Psoas muscle (tissue), 8 donors: ENCODE measurements around the gene SUMF1. TPM values are rescaled to one million over a fixed set of nuclear protein-coding genes. Genes with fewer than 3 reads are reported as not detected.

Experiments used
- ATAC-seq, 4 donors: fragments of 200-7000 bp; cut with Tn5 transposase; one replicate each; pipeline ENCODE4 v1.9.1; 2020; ENCODE audit warnings: moderate library complexity in 3 of 4, mild to moderate bottlenecking in 2 of 4
- DNase-seq, 2 donors: peaks; one replicate each; pipeline ENCODE4 v3.0.0-alpha.2; 2020
- H3K27ac ChIP-seq: fragments of 200-600 bp; one replicate; pipeline ENCODE4 v1.8.0; 2022
- H3K27me3 ChIP-seq, 3 donors: fragments of 200-600 bp in 1 of 3; one replicate each; pipeline versions ENCODE4 v1.6.1 to v1.8.0; 2013 to 2022; ENCODE audit warnings: low read length in 2 of 3, mild to moderate bottlenecking in 2 of 3, moderate library complexity in 1 of 3; ENCODE audit not compliant: insufficient read depth in 3 of 3
- H3K36me3 ChIP-seq, 2 donors: fragments of 200-600 bp in 1 of 2; one replicate each; pipeline versions ENCODE4 v1.6.1 to v1.8.0; 2013 to 2022; ENCODE audit warnings: low read depth in 1 of 2, mild to moderate bottlenecking in 1 of 2, moderate library complexity in 1 of 2; ENCODE audit not compliant: insufficient read depth in 1 of 2
- H3K4me1 ChIP-seq: fragments of 200-600 bp; one replicate; pipeline ENCODE4 v1.8.0; 2022
- H3K4me3 ChIP-seq: fragments of 200-600 bp; one replicate; pipeline ENCODE4 v1.8.0; 2022; ENCODE audit warnings: mild to moderate bottlenecking
- H3K9me3 ChIP-seq: fragments of 200-600 bp; one replicate; pipeline ENCODE4 v1.8.0; 2022
- whole genome bisulfite sequencing, 3 donors: extraction: QIAGEN DNeasy Blood & Tissue Kit; methylation state at CpG; one replicate each; pipeline versions ENCODE4 v1.1.6 to v1.1.7; 2013; 5-methylcytosine and 5-hydroxymethylcytosine counted together
- intact Hi-C, 2 donors: fragments of 100-400 bp; cut with DNase I; formaldehyde crosslinking; loops; one replicate each; pipeline versions ENCODE4 v1.11.0 to v1.14.2; 2022
- polyA plus RNA-seq, 3 donors: library from polyadenylated mRNA; stranded (reverse); fragments of 200-250 nt; gene quantifications; one replicate each; pipeline ENCODE4 v1.2.3, GENCODE V29; 2013
- total RNA-seq, 4 donors: library from RNA; stranded (reverse); fragmentation: NEBNext Ultra II Directional in 2 of 4; extraction: Animal tissue kit (Norgen Biotek cat#: 25700) in 2 of 4; gene quantifications; one replicate each; pipeline versions ENCODE4 v1.2.1 to v1.2.4, GENCODE V29; 2021 to 2023
- TF ChIP-seq, protein P1 (sequence below): fragments of 200-600 bp; IDR thresholded peaks from one replicate; pipeline ENCODE4 v1.8.0; 2022; ENCODE audit warnings: antibody characterized with exemption
- donor health status: healthy with polysubstance abuse.
- donor health status: DM: no; HTN: no; CAD: no; lungs with moderate emphysema.
- donor health status: Bipolar disorder and iron deficiency.
- donor health status: healthy.
- donor health status: DM: yes; HTN: yes; CAD: no.
- donor health status: DM: no; HTN: no; CAD: no.
- donor health status: DM: no; HTN: no; CAD: no.
- donor health status: DM: yes; HTN: yes; CAD: no.

SUMF1 gene
- total and polyA plus RNA-seq, 7 donors: 3.0 to 7.6 (median 5.0) TPM

- no peaks in the 10 kb centered on the region for H3K4me1 ChIP-seq
- H3K9me3 ChIP-seq: no peaks in the 10 kb centered on the region
- TF ChIP-seq, protein P1, sequence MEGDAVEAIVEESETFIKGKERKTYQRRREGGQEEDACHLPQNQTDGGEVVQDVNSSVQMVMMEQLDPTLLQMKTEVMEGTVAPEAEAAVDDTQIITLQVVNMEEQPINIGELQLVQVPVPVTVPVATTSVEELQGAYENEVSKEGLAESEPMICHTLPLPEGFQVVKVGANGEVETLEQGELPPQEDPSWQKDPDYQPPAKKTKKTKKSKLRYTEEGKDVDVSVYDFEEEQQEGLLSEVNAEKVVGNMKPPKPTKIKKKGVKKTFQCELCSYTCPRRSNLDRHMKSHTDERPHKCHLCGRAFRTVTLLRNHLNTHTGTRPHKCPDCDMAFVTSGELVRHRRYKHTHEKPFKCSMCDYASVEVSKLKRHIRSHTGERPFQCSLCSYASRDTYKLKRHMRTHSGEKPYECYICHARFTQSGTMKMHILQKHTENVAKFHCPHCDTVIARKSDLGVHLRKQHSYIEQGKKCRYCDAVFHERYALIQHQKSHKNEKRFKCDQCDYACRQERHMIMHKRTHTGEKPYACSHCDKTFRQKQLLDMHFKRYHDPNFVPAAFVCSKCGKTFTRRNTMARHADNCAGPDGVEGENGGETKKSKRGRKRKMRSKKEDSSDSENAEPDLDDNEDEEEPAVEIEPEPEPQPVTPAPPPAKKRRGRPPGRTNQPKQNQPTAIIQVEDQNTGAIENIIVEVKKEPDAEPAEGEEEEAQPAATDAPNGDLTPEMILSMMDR: no peak
- 76 to 82% (median 79%) methylated on average over 4 of the region's 4 CpGs for WGBS, 3 donors
- H3K36me3 ChIP-seq: peaks cover 2 to 42% of the 10 kb centered on the region in 2 donors
- ATAC-seq: no peak
- no peak for DNase-seq
- H3K4me3 ChIP-seq: no peak overlapping the region
- no peaks in the 10 kb centered on the region for H3K27me3 ChIP-seq
- H3K27ac ChIP-seq: no peak overlapping the region
- intact Hi-C loops: no loop called here
Observed at GRCh38 chr3:4406746-4407568, 60.1 kb downstream of the SUMF1 start.

- H3K27me3 ChIP-seq: no peaks in the 10 kb centered on the region
- 85 to 95% (median 88%) methylated on average over 2 of the region's 2 CpGs for WGBS, 3 donors
Observed at GRCh38 chr3:4404881-4405280, 62.2 kb downstream of the SUMF1 start.

DNA sequence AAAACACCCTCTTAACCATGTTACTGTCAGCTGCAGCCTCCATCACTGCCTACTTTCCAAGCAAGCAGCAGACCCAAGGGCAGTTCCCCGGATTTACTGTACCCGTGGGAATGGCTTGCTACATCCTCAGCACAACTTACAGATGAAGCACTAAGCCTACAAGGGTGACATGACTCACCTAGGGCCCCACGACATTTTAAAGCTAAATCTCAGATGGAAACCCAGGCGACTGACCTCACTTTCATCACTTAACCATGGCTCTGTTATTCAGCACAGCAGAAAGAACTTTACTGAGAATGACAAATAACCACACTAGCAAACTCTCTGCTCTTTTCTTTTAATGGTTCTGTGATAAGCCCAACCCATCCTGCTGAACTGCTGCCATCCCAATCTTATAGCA lies 65.6 kb downstream of the SUMF1 start:
- H3K27ac ChIP-seq: no peak overlapping the region
- peaks cover 2 to 10% of the 10 kb centered on the region in 2 donors for H3K36me3 ChIP-seq
- intact Hi-C loops: no loop called here
- DNase-seq: no peak
- no peaks in the 10 kb centered on the region for H3K27me3 ChIP-seq
- no peaks in the 10 kb centered on the region for H3K9me3 ChIP-seq
- H3K4me3 ChIP-seq: no peak overlapping the region
- TF ChIP-seq, protein P1: no peak
- H3K4me1 ChIP-seq: peaks cover 3% of the 10 kb centered on the region
- WGBS, 3 donors: 73 to 91% (median 87%) methylated on average over 4 of the region's 4 CpGs
- no peak for ATAC-seq

More at GRCh38 chr3:4404881-4405280, 62.2 kb downstream of the SUMF1 start:
- no peak overlapping the region for H3K27ac ChIP-seq
- DNase-seq: no peak
- H3K36me3 ChIP-seq: peaks cover 2 to 28% of the 10 kb centered on the region in 2 donors
- H3K4me3 ChIP-seq: no peak overlapping the region
- TF ChIP-seq, protein P1: no peak
- no peaks in the 10 kb centered on the region for H3K9me3 ChIP-seq
- intact Hi-C loops: no loop called here
- ATAC-seq: no peak
- H3K4me1 ChIP-seq: no peaks in the 10 kb centered on the region

- no peak for DNase-seq
- H3K36me3 ChIP-seq: peaks cover 2 to 10% of the 10 kb centered on the region in 2 donors
- TF ChIP-seq, protein P1: no peak
Observed at GRCh38 chr3:4399476-4399875, 67.6 kb downstream of the SUMF1 start.

More at GRCh38 chr3:4399476-4399875, 67.6 kb downstream of the SUMF1 start:
- Histone ChIP-seq H3K4me1 (peaks cover 3% of the 10 kb centered on the region), H3K27ac (no peak overlapping the region), H3K4me3 (no peak overlapping the region), H3K9me3 (no peaks in the 10 kb centered on the region), H3K27me3 (no peaks in the 10 kb centered on the region)
- WGBS, 3 donors: 82 to 89% (median 86%) methylated on average over 6 to 7 of the region's 7 CpGs
- no peak for ATAC-seq
- intact Hi-C loops: no loop called here
